Neuronal stem cell (in vitro differentiated cells): Measurements from ENCODE around the gene FARP1.

Source experiments
- DNase-seq: peaks from one replicate; pipeline ENCODE4 v3.0.0-alpha.2; 2013; ENCODE audit warnings: low spot score
- H2AFZ ChIP-seq: one replicate; pipeline ENCODE4 v1.6.1; 2013; ENCODE audit warnings: mild to moderate bottlenecking, low read length, inconsistent platforms
- H2AK5ac ChIP-seq: 2 replicates; pipeline ENCODE4 v1.6.1; 2013; ENCODE audit warnings: low read depth, mild to moderate bottlenecking, inconsistent platforms, low read length, moderate library complexity, mixed read lengths
- H2BK120ac ChIP-seq: 2 replicates; pipeline ENCODE4 v1.6.1; 2013; ENCODE audit warnings: low read depth, mild to moderate bottlenecking, inconsistent platforms, low read length, moderate library complexity, mixed read lengths
- H2BK12ac ChIP-seq: one replicate; pipeline ENCODE4 v1.6.1; 2013; ENCODE audit warnings: low read length, inconsistent platforms
- H2BK15ac ChIP-seq: 2 replicates; pipeline ENCODE4 v1.6.1; 2013; ENCODE audit warnings: mild to moderate bottlenecking, low read length, inconsistent platforms, mixed read lengths
- H2BK5ac ChIP-seq: one replicate; pipeline ENCODE4 v1.6.1; 2013; ENCODE audit warnings: inconsistent platforms, mild to moderate bottlenecking, low read length, moderate library complexity
- H3K14ac ChIP-seq: one replicate; pipeline ENCODE4 v1.6.1; 2013; ENCODE audit warnings: low read length, inconsistent platforms
- H3K18ac ChIP-seq: 2 replicates; pipeline ENCODE4 v1.6.1; 2013; ENCODE audit warnings: low read length, inconsistent platforms
- H3K23ac ChIP-seq: 2 replicates; pipeline ENCODE4 v1.6.1; 2013; ENCODE audit warnings: low read depth, mild to moderate bottlenecking, mixed read lengths, low read length, inconsistent platforms; ENCODE audit not compliant: poor library complexity
- H3K27ac ChIP-seq: replicated peaks from 3 replicates; pipeline ENCODE4 v1.5.1; 2013; ENCODE audit warnings: low read length, inconsistent platforms
- H3K27me3 ChIP-seq, 3 experiments: 2 replicates each; pipeline ENCODE4 v1.6.1; 2013; ENCODE audit warnings: low read length in 3 of 3, mild to moderate bottlenecking in 2 of 3, inconsistent platforms in 1 of 3, low read depth in 1 of 3, mixed read lengths in 1 of 3, moderate library complexity in 1 of 3; ENCODE audit not compliant: control insufficient read depth in 3 of 3, insufficient read depth in 3 of 3
- H3K36me3 ChIP-seq, 2 donors: replicated peaks in 1 of 2; 2 replicates each; pipeline ENCODE4 v1.6.1; 2013; ENCODE audit warnings: low read length in 2 of 2; ENCODE audit not compliant: control insufficient read depth in 2 of 2, insufficient read depth in 2 of 2
- H3K4ac ChIP-seq: 2 replicates; pipeline ENCODE4 v1.6.1; 2013; ENCODE audit warnings: inconsistent platforms, mild to moderate bottlenecking, low read length, moderate library complexity
- H3K4me1 ChIP-seq, 2 donors: 1 replicate in 1 of 2; 2 replicates in 1 of 2; pipeline ENCODE4 v1.6.1; 2013; ENCODE audit warnings: low read length in 2 of 2, low read depth in 1 of 2; ENCODE audit not compliant: control insufficient read depth in 2 of 2, insufficient read depth in 1 of 2
- H3K4me2 ChIP-seq: one replicate; pipeline ENCODE4 v1.6.1; 2013; ENCODE audit warnings: mild to moderate bottlenecking, low read length, inconsistent platforms; ENCODE audit not compliant: insufficient read depth, poor library complexity, severe bottlenecking
- H3K4me3 ChIP-seq, 2 donors: 2 replicates each; pipeline ENCODE4 v1.5.1; 2013; ENCODE audit warnings: low read length in 2 of 2, mild to moderate bottlenecking in 2 of 2, inconsistent platforms in 1 of 2, moderate library complexity in 1 of 2
- H3K79me1 ChIP-seq: one replicate; pipeline ENCODE4 v1.6.1; 2013; ENCODE audit warnings: low read depth, mild to moderate bottlenecking, inconsistent platforms, low read length, moderate library complexity
- H3K9ac ChIP-seq: one replicate; pipeline ENCODE4 v1.6.1; 2013; ENCODE audit warnings: mild to moderate bottlenecking, low read depth, low read length, inconsistent platforms; ENCODE audit not compliant: poor library complexity
- H3K9me3 ChIP-seq, 2 donors: replicated peaks in 1 of 2; 2 replicates each; pipeline versions ENCODE3 to v1.6.1; 2013; ENCODE audit warnings: low read length in 2 of 2, mild to moderate bottlenecking in 2 of 2, inconsistent platforms in 1 of 2, low read depth in 1 of 2, mixed read lengths in 1 of 2, moderate library complexity in 1 of 2; ENCODE audit not compliant: control insufficient read depth in 2 of 2, insufficient read depth in 1 of 2
- H4K8ac ChIP-seq: one replicate; pipeline ENCODE4 v1.6.1; 2013; ENCODE audit warnings: low read depth, mild to moderate bottlenecking, inconsistent platforms, low read length, moderate library complexity
- H4K91ac ChIP-seq: one replicate; pipeline ENCODE4 v1.6.1; 2013; ENCODE audit warnings: low read length, low read depth, mild to moderate bottlenecking, inconsistent platforms; ENCODE audit not compliant: poor library complexity
- WGBS, 2 donors: extraction: QIAGEN DNeasy Blood & Tissue Kit; methylation state at CpG; one replicate each; pipeline ENCODE4 v1.1.7; 2013; ENCODE audit warnings: missing lambda C conversion rate in 2 of 2, mixed read lengths in 1 of 2; ENCODE audit not compliant: insufficient read length in 2 of 2, insufficient replicate concordance in 1 of 2; ENCODE audit errors: extremely low coverage in 2 of 2; 5-methylcytosine and 5-hydroxymethylcytosine counted together

FARP1 gene

DNA sequence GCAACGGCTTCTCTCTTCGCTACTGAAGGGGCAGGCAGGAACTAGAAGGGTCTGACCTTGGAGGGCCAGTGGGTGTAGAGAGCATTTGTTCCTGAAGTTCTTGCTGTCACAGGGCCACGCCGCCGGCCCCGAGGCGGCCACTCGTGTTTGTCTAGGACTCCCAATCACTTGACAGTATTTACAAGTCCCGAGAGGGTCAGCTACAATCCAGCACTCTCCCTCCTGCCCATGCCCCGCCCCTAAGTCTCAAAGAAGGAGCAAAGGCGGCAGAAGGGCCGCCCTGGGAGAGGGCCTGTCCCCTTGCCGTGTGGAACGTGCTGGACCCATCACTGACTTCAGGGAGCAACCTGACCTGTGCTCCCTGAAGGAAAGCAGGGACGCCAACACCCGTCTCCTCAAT lies 315.5 kb downstream of the FARP1 start:
- Histone ChIP-seq H3K27me3 (no peaks in the 10 kb centered on the region), H3K4me3 (no peak overlapping the region), H4K91ac (no peak overlapping the region), H2AK5ac (no peak overlapping the region), H3K9me3 (no peaks in the 10 kb centered on the region), H3K4ac (no peak overlapping the region), H3K4me2 (no peak overlapping the region), H2BK12ac (no peak overlapping the region), H4K8ac (no peak overlapping the region), H3K27ac (no peak overlapping the region), H3K9ac (no peak overlapping the region), H3K4me1 (peaks cover 0 to 2% of the 10 kb centered on the region in 2 donors), H2AFZ (no peak overlapping the region), H3K18ac (no peak overlapping the region), H3K36me3 (peaks cover 36 to 99% of the 10 kb centered on the region in 2 donors), H2BK5ac (no peak overlapping the region), H3K14ac (no peak overlapping the region), H2BK120ac (no peak overlapping the region), H3K79me1 (peaks cover 6% of the 10 kb centered on the region), H3K23ac (no peak overlapping the region), H2BK15ac (no peak overlapping the region)
- DNase-seq = no peak
- WGBS, 2 donors = no CpG with 5 or more reads among the region's 16 CpGs

DNA sequence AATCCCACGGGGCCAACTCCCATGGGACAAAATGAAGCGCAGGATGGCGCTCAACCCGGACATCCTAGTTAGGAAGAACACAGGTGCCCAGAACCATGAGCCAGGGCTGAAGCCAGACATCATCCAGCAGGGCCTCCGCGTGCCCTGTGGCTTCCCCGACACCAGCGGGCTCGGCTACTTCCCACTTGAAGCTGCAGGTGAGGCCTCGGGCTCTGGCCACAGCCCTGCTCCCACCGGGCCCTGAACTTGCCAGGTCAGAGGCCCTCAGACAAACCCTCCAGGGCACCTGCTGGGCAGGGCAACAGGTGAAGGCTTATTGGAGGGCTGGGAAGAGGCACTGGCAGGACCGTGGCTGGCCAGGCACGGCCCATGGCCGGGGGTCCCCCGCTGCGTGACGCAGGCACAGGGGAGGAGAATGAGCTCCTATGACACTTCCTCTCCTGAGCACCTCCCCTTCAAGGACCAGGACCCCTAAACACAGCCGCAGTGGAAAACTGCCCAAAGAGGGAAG lies 316.3 kb downstream of the FARP1 start:
- Histone ChIP-seq H3K4me1 (peaks cover 0 to 2% of the 10 kb centered on the region in 2 donors), H3K79me1 (peaks cover 6% of the 10 kb centered on the region), H3K27me3 (no peaks in the 10 kb centered on the region), H3K27ac (no peak overlapping the region), H2BK5ac (peak overlapping the region; percentile 35), H3K4me2 (no peak overlapping the region), H3K14ac (no peak overlapping the region), H2BK12ac (no peak overlapping the region), H3K4me3 (no peak overlapping the region), H2AFZ (no peak overlapping the region), H2AK5ac (no peak overlapping the region), H2BK15ac (no peak overlapping the region), H3K23ac (no peak overlapping the region), H2BK120ac (no peak overlapping the region), H3K4ac (no peak overlapping the region), H3K9me3 (no peaks in the 10 kb centered on the region), H4K8ac (no peak overlapping the region), H4K91ac (no peak overlapping the region), H3K9ac (peak overlapping the region; percentile 2), H3K36me3 (peaks cover 36 to 96% of the 10 kb centered on the region in 2 donors), H3K18ac (no peak overlapping the region)
- no CpG with 5 or more reads among the region's 18 CpGs for WGBS, 2 donors
- DNase-seq = no peak

DNA sequence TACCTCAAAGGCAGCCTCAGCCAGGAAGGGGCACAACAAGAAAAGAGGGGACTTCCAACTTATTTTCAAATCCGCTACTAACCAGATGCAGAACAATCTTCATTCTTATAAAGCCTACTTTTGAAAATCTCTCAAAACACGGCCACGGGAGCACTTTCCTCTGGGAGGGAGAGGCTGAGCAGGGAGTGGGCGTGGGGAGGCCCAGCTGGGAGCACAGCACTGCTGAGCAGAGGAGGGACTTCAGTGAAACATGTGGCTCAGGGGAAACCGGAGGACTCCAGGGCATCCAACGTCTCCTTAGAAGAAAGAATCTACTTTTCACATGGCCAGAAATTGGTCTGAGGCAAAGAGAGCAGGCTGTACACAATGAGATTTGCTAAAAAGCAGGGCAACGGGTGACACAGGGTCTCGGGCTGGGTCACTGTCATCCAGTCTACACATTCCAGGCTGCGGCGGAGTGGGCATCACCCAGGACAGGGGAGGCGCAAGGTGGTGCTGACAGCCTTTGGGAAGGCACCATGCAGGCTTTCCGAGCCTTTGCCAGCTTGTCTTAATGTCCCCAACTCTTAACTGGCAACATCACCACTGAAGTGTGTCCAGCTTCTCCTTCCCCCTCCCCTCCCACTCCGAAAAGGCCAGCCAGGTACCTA lies 317.0 kb downstream of the FARP1 start:
- Histone ChIP-seq H3K79me1 (peaks cover 7% of the 10 kb centered on the region), H3K4ac (no peak overlapping the region), H2BK15ac (no peak overlapping the region), H3K36me3 (peaks cover 31 to 93% of the 10 kb centered on the region in 2 donors), H4K8ac (no peak overlapping the region), H3K4me2 (no peak overlapping the region), H2BK12ac (no peak overlapping the region), H3K9me3 (no peaks in the 10 kb centered on the region), H4K91ac (no peak overlapping the region), H3K27ac (no peak overlapping the region), H3K9ac (no peak overlapping the region), H3K14ac (no peak overlapping the region), H3K23ac (no peak overlapping the region), H2BK5ac (no peak overlapping the region), H3K4me1 (peaks cover 0 to 2% of the 10 kb centered on the region in 2 donors), H2BK120ac (no peak overlapping the region), H2AFZ (no peak overlapping the region), H2AK5ac (no peak overlapping the region), H3K4me3 (no peak overlapping the region), H3K18ac (no peak overlapping the region), H3K27me3 (no peaks in the 10 kb centered on the region)
- DNase-seq = no peak
- WGBS, 2 donors = no CpG with 5 or more reads among the region's 13 CpGs

DNA sequence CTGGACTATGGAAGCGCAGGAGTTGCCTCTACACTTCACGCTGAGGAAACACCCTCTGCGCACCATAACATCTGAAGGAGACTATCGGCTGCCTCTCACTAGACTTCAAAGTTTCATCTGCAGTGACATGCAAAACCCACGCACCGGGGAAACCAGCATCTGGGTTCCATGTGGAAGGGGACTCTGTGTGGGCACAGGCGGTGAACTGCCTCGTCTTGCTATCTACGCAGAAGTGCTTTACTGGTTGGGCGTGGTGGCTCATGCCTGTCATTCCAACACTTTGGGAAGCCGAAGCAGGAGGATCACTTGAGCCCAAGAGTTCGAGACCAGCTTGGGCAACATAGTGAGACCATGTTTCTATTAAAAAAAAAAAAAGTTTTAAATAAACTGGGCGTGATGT lies 317.6 kb downstream of the FARP1 start:
- no peak overlapping the region for H3K4me3 ChIP-seq
- H2BK12ac ChIP-seq = no peak overlapping the region
- no peak overlapping the region for H2BK5ac ChIP-seq
- no peak overlapping the region for H3K4me2 ChIP-seq
- H3K4me1 ChIP-seq = peaks cover 0 to 5% of the 10 kb centered on the region in 2 donors
- peaks cover 10% of the 10 kb centered on the region for H3K79me1 ChIP-seq
- H3K9me3 ChIP-seq = no peaks in the 10 kb centered on the region
- H3K27ac ChIP-seq = no peak overlapping the region
- no peak overlapping the region for H4K91ac ChIP-seq
- no peak overlapping the region for H3K4ac ChIP-seq
- H2AK5ac ChIP-seq = no peak overlapping the region
- H3K23ac ChIP-seq = no peak overlapping the region
- no peak overlapping the region for H2BK15ac ChIP-seq
- H3K36me3 ChIP-seq = peaks cover 36 to 93% of the 10 kb centered on the region in 2 donors
- H3K14ac ChIP-seq = no peak overlapping the region
- no peak overlapping the region for H2AFZ ChIP-seq
- no CpG with 5 or more reads among the region's 13 CpGs for WGBS, 2 donors
- DNase-seq = no peak
- no peaks in the 10 kb centered on the region for H3K27me3 ChIP-seq
- H3K18ac ChIP-seq = no peak overlapping the region
- no peak overlapping the region for H2BK120ac ChIP-seq
- H3K9ac ChIP-seq = no peak overlapping the region
- no peak overlapping the region for H4K8ac ChIP-seq
